Measurements from ENCODE around the gene SPSB4.

Gene SPSB4

GRCh38 chr3:141073580-141073979, 22.4 kb downstream of the SPSB4 start:
- TF ChIP-seq, protein P1, sequence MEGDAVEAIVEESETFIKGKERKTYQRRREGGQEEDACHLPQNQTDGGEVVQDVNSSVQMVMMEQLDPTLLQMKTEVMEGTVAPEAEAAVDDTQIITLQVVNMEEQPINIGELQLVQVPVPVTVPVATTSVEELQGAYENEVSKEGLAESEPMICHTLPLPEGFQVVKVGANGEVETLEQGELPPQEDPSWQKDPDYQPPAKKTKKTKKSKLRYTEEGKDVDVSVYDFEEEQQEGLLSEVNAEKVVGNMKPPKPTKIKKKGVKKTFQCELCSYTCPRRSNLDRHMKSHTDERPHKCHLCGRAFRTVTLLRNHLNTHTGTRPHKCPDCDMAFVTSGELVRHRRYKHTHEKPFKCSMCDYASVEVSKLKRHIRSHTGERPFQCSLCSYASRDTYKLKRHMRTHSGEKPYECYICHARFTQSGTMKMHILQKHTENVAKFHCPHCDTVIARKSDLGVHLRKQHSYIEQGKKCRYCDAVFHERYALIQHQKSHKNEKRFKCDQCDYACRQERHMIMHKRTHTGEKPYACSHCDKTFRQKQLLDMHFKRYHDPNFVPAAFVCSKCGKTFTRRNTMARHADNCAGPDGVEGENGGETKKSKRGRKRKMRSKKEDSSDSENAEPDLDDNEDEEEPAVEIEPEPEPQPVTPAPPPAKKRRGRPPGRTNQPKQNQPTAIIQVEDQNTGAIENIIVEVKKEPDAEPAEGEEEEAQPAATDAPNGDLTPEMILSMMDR (IDR thresholded peaks at IDR 0.05; ENCODE audit: control extremely low read depth, extremely low read depth, low read depth, missing control alignments): no peak
- POLR2A ChIA-PET: no interaction called here
- CTCF ChIA-PET: interaction anchor here (1.5 to 1.8 kb wide), 2 partner anchors 32 to 36 kb away, joined by 3 to 6 read pairs; no protein-coding TSS in a partner anchor
- DNase-seq (ENCODE audit: extremely low spot score): no peak

DNA sequence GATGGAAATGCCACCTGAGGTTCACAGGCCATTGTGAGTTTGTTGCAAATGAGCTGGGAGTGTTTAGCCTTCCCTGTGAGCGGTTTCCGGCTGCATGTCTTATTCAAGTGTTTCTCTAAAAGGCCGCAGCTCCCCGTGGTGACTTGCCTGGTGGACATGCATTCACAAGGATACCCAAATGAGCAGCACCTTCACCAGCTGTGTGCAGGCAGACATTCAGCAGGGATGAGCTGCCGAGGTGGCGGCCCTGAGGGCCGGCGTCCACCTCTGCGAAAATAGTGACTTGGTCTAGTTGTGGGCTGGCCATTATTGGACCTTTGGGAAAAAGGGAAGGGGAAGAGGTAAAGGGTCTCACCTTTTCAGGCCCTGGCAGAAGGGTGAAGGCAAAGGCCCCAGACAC, 23.4 kb downstream of the SPSB4 start:
- CTCF ChIA-PET: no interaction called here
- TF ChIP-seq, protein P1 (IDR thresholded peaks at IDR 0.05; ENCODE audit: control extremely low read depth, extremely low read depth, low read depth, missing control alignments): no peak
- no peak for DNase-seq (ENCODE audit: extremely low spot score)
- POLR2A ChIA-PET: no interaction called here

- ChIA-PET POLR2A (no interaction called here), CTCF (interaction anchor here (0.9 to 1.3 kb wide), 3 partner anchors 9 to 30 kb away, joined by 3 to 5 read pairs (median 3); no protein-coding TSS in a partner anchor)
- no peak for DNase-seq (ENCODE audit: extremely low spot score)
- TF ChIP-seq, protein P1 (IDR thresholded peaks at IDR 0.05; ENCODE audit: control extremely low read depth, extremely low read depth, low read depth, missing control alignments): no peak
Measured at GRCh38 chr3:141076036-141076773, 25.1 kb downstream of the SPSB4 start.

DNA sequence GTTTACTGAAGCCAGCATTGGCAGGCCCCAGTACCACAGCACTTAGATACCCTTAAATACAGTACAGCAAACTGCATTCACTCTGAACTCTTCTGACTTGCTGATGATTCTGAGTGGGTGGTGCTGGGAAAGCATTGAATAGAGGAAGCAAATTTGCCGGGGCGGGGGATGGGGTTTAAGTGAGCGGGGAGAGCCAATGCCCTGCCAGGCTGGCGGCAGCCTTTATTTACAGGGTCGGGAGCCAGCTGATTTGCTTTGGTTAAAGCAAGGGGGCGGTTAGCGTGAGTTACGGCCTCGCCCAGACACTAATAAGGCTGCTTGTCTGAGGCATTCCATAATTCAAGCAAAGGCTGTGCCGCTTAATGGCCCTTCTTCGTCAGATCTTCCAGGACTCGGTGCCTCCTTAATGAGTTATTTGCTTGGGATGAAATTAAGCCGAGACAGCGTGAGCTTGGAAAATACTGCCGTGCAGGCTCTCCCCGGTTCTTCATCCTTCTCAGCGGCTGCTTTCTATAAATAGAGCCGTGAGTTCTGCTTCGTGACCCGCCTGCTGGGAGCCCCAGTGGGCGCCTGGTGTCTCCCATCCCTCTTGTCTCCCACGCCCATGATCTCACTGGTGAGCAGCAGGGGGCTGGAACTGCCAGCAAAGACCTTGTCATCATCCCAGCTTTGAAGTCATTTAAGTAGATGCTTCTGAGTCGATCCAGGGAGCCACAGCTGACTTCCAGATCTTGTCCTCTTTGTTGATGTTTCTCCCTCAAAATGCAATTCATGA, 25.8 kb downstream of the SPSB4 start:
- TF ChIP-seq, protein P1 (IDR thresholded peaks at IDR 0.05; ENCODE audit: control extremely low read depth, extremely low read depth, low read depth, missing control alignments): no peak
- ChIA-PET CTCF (interaction anchor here (1.0 kb wide), 1 partner anchor 29 kb away, joined by 3 read pairs; no protein-coding TSS in a partner anchor), POLR2A (no interaction called here)
- no peak for DNase-seq (ENCODE audit: extremely low spot score)

DNA sequence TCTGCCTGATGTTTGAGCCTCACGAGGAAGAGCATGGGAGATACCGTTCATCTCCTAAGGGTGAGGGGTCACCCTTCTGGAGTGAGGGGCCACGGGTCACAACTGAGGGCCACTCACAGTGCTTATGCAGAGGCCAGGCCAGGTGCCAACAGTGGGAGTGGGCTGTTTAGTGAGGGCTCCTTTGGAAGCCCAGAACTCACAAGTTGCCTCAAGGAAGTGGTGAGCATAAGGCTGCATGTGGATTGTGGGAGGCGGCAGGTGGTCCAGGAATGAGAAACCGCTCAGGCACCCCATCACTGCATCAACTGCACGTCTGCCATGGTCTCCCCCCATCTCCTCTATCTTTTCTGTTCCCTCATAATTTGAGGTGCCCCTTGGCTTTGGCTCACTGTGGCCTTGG, 26.5 kb downstream of the SPSB4 start:
- CTCF ChIA-PET: no interaction called here
- POLR2A ChIA-PET: no interaction called here

GRCh38 chr3:141078200-141078599, 27.1 kb downstream of the SPSB4 start:
- TF ChIP-seq, protein P1 (IDR thresholded peaks at IDR 0.05; ENCODE audit: control extremely low read depth, extremely low read depth, low read depth, missing control alignments): no peak
- ChIA-PET POLR2A (no interaction called here), CTCF (no interaction called here)
- no peak for DNase-seq (ENCODE audit: extremely low spot score)

More for the DNA sequence above, 26.5 kb downstream of the SPSB4 start:
- DNase-seq (ENCODE audit: extremely low spot score): no peak
- TF ChIP-seq, protein P1 (IDR thresholded peaks at IDR 0.05; ENCODE audit: control extremely low read depth, extremely low read depth, low read depth, missing control alignments): no peak

Data from GM10248 (cell line).